Muscle layer of duodenum (tissue), 2 donors: ENCODE data around the gene PSMB11.

Experiments used
- H3K27ac ChIP-seq: one replicate; pipeline ENCODE4 v1.7.0; 2013; ENCODE audit warnings: mild to moderate bottlenecking, low read length
- H3K27me3 ChIP-seq: one replicate; pipeline ENCODE4 v1.7.0; 2013; ENCODE audit warnings: low read depth, mild to moderate bottlenecking, control low read depth, low read length
- H3K36me3 ChIP-seq, 2 donors: one replicate each; pipeline ENCODE4 v1.7.0; 2013; ENCODE audit warnings: low read length in 2 of 2, control low read depth in 1 of 2, mild to moderate bottlenecking in 1 of 2; ENCODE audit not compliant: insufficient read depth in 2 of 2, control insufficient read depth in 1 of 2
- H3K4me1 ChIP-seq, 2 donors: one replicate each; pipeline ENCODE4 v1.7.0; 2013; ENCODE audit warnings: low read length in 2 of 2, mild to moderate bottlenecking in 2 of 2, control low read depth in 1 of 2, moderate library complexity in 1 of 2; ENCODE audit not compliant: insufficient read depth in 2 of 2, control insufficient read depth in 1 of 2
- H3K4me3 ChIP-seq, 2 donors: one replicate each; pipeline ENCODE4 v1.7.0; 2013; ENCODE audit warnings: low read length in 2 of 2, low read depth in 1 of 2, mild to moderate bottlenecking in 1 of 2
- H3K9me3 ChIP-seq, 2 donors: one replicate each; pipeline ENCODE4 v1.7.0; 2013; ENCODE audit warnings: low read length in 2 of 2, control low read depth in 1 of 2, mild to moderate bottlenecking in 1 of 2; ENCODE audit not compliant: control insufficient read depth in 1 of 2
- donor health status: healthy.

PSMB11 gene

DNA sequence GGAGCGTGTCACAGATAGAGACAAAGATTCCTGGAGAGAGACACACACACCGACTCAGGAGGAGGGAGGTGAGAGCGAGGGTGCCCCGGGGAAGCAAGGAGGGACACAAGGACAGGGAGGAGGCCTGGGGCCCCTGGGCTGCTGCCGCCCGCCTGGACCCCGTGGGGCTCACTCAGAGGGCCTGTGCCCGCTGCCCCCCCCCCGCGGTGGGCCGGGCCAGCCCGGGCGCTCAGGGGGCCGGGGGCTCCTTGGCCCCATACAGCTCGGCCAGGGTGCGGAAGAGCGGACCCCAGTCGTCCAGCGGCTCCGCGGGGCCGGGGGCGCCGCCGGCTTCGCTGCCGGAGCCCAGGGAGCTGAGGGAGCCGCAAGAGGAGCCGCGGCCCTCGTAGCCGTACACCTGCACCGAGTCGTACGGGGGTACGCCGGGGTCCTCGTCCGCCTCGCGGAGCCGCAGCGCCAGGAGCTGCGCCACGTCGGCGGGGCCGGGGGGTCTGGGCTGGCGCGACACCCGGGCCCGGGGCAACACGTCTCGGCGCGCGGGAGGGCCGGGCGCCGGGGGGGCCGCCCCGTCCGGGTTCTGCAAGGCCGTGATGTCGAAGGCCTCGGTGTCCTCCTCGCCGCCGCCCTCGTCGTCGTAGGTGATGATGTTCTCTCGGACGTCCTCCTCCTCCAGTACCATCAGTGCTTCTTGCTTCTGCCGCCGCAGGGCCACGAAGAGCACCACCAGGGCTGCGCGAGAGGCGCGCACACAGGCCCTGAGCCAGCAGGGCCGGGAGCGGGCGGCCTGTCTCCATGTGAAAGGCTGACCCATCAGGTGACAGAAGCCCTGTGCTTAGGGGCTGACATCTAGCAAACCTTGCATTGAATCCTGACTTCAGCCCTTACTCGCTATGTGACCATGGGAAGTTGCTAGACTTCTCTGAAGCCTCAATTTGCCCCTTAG, 6.0 kb downstream of the PSMB11 start:
- no peaks in the 10 kb centered on the region for H3K4me1 ChIP-seq
- H3K9me3 ChIP-seq, result no peaks in the 10 kb centered on the region
- no peaks in the 10 kb centered on the region for H3K27me3 ChIP-seq
- no peak overlapping the region for H3K4me3 ChIP-seq
- H3K27ac ChIP-seq, result no peak overlapping the region
- H3K36me3 ChIP-seq, result no peaks in the 10 kb centered on the region

DNA sequence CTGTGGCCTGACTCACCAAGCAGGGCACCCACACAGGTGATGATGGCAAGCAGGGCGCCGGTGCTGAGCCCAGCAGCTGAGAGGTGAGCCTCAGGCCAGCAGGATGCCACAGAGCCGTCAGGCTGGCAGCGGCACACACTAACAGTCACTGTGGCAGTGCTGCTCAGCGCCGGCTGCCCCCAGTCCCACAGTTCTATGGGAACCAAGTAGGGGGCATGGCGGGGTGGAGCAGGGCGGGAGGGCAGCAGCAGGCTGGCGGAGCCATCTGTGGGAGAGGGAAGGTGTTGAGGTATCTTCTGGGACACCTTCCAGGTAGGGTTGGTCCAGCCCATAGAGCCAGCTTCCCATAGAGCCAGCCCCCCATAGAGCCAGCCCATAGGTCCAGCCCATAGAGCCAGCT, 7.0 kb downstream of the PSMB11 start:
- Histone ChIP-seq H3K27me3 (no peaks in the 10 kb centered on the region), H3K36me3 (no peaks in the 10 kb centered on the region), H3K27ac (no peak overlapping the region), H3K4me3 (no peak overlapping the region), H3K4me1 (no peaks in the 10 kb centered on the region), H3K9me3 (no peaks in the 10 kb centered on the region)

DNA sequence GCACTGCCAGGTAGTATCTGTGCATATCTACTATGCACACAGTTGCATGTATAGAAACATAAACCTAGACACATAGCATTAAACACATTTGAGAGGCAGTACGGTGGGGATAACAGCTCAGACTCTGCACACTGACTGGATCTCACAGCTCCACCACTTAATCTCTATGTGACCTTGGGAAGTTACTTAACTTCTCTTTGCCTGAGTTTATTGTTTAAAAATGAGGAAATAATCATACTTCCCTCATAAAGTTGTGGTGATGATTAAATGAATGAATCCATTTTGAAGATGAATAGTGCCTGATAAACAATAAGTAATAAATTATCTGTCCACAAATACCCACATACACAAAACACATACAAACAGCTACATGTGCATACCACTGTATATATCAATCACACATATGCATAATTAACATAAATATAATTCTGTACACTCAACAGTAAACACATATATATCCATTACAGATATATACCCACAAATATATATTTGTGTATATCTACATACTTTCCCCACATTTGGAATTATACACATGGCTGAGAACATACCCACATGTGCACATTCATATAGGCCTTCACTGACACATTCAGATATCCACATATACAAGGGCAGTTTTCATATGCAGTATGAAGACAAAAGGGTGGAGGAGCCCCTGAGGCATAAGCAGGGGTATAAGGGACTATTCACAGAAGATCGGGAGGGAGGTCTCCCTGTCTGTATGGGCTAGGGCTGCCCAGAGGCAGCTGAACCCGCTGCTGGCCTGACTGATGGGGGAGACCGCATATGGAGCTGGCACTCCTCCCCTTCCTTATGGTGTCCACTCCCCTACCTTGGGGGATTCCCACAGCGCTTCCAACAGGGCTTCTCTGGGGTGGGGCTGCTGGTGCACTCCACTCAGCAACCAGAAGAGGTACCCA, 9.4 kb downstream of the PSMB11 start:
- Histone ChIP-seq H3K4me3 (no peak overlapping the region), H3K9me3 (no peaks in the 10 kb centered on the region), H3K27me3 (no peaks in the 10 kb centered on the region), H3K4me1 (peaks cover 4 to 11% of the 10 kb centered on the region in 2 donors), H3K36me3 (no peaks in the 10 kb centered on the region), H3K27ac (no peak overlapping the region)

DNA sequence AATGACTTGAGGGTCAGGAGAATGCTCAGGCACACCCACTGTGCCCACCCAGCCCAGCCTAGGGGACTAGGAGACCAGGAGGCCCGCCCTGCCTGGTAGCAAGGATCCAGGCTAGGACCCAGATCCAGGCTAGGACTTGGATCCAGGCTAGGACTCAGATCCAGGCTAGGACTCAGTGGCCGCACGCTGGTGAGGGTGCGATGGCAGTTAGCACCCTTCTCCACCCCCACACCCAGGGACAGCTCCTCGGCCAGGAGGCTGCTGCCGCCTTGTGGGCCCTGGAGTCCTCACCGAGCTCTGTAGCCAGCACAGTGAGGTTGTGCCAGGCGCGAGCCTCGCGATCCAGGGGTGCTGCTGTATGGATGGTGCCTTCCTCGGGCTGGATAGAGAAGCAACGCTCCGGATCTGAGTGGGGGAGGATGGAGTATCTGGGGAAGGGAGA, 10.2 kb downstream of the PSMB11 start:
- no peak overlapping the region for H3K4me3 ChIP-seq
- H3K9me3 ChIP-seq, result no peaks in the 10 kb centered on the region
- H3K27ac ChIP-seq, result no peak overlapping the region
- H3K4me1 ChIP-seq, result peaks cover 9 to 19% of the 10 kb centered on the region in 2 donors
- no peaks in the 10 kb centered on the region for H3K27me3 ChIP-seq
- H3K36me3 ChIP-seq, result no peaks in the 10 kb centered on the region

DNA sequence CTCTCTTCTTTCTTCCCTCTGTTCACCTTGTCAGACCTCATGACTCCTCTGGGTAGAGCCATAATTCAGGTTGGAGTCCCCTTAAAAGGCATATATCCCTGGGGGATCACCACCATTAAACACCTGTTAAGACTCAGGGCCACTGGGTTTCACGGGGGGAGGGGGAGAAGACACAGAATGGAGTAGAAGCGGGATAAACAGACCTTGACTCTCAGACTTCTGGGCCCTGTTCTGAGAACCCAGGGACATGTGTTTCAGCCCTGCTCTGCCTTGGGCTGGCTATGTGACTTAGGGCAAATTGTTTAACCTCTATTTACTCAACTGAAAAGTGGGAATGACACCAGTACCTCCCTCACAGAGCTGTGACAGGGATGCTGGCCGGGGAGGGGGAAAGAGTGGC, 10.7 kb downstream of the PSMB11 start:
- H3K9me3 ChIP-seq, result no peaks in the 10 kb centered on the region
- H3K27ac ChIP-seq, result no peak overlapping the region
- H3K4me1 ChIP-seq, result peaks cover 9 to 20% of the 10 kb centered on the region in 2 donors
- H3K36me3 ChIP-seq, result no peaks in the 10 kb centered on the region
- H3K27me3 ChIP-seq, result no peaks in the 10 kb centered on the region
- H3K4me3 ChIP-seq, result no peak overlapping the region

DNA sequence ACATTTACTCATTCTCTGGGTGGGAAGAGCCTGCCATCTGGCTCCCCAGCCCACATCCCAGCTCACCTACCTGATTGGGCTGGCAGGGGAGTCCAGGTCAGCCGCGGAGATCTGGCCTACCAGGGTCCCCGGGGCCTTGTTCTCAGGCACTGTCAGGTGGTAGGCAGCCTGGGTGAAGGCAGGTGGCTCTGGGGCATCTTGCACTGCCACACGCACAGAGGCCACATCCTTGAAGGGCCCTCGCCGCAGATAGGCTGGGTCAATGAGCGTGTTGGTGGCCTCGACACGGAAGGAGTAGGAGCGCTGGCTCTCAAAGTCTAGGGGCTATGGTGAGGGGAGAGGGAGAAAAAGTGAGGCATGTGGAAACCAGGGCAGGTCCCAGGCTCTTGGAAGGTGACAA, 11.4 kb downstream of the PSMB11 start:
- H3K4me3 ChIP-seq, result no peak overlapping the region
- H3K36me3 ChIP-seq, result no peaks in the 10 kb centered on the region
- H3K4me1 ChIP-seq, result peaks cover 9 to 23% of the 10 kb centered on the region in 2 donors
- H3K27me3 ChIP-seq, result no peaks in the 10 kb centered on the region
- H3K27ac ChIP-seq, result no peak overlapping the region
- no peaks in the 10 kb centered on the region for H3K9me3 ChIP-seq

DNA sequence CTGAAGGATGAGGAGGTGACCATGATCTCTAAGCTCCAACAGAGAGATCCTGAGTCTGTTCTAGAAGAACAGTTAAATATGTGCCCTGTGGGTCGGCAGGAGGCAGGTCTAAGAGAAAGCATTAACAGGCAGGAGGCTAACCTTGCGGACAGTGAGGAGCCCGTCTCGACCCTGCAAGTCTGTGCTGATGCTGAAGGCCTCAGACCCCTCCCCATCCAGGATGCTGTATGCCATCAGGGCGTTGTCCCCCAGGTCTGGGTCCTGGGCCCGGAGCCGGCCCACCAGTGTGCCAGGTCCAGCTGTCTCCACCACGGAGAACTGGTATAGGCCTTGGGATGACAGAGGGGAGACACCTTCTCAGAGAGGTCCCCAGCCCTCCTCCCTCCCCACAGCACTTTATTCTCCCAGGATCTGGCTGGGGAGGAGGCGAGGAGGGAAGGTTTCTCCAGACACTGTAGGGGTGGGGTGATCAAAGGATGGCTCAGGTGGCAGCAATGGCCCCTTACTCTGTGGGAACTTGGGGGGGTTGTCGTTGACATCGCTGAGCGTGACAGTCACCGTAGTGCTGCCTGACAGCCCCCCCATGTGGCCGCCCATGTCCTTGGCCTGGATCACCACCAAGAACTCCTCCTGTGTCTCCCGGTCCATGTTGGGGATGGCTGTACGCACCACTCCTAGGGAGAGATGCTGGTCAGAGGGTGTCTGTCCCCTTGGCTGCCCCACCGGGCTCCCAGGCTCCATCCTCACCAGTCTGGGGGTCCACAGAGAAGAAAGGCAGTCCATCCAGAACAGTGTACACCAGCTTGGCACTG, 12.2 kb downstream of the PSMB11 start:
- Histone ChIP-seq H3K4me3 (no peak overlapping the region), H3K9me3 (no peaks in the 10 kb centered on the region), H3K4me1 (peaks cover 9 to 23% of the 10 kb centered on the region in 2 donors), H3K36me3 (peaks cover 6% of the 10 kb centered on the region in 2 donors), H3K27me3 (no peaks in the 10 kb centered on the region), H3K27ac (no peak overlapping the region)

DNA sequence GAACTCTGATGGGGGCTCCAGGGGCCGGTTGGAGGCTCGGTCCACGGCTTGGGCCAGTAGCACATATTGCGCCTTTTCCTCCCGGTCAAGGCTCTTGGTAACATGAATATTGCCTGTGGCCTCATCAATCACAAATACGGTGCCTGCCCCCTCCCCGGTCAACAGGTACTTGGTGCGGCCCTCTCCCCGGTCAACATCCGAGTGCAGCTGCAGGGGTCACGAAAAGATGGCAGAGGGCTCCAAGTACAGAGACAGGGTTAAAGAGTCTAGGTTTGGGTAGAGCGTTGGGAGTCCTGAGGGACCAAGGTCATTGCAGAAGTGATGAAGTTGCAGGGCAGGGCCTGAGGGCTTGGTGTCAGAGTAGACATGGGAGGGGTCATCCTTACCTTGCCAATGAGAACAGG, 13.1 kb downstream of the PSMB11 start:
- Histone ChIP-seq H3K27me3 (no peaks in the 10 kb centered on the region), H3K4me3 (no peak overlapping the region), H3K9me3 (no peaks in the 10 kb centered on the region), H3K4me1 (peaks cover 9 to 23% of the 10 kb centered on the region in 2 donors), H3K36me3 (peaks cover 12 to 14% of the 10 kb centered on the region in 2 donors), H3K27ac (no peak overlapping the region)

DNA sequence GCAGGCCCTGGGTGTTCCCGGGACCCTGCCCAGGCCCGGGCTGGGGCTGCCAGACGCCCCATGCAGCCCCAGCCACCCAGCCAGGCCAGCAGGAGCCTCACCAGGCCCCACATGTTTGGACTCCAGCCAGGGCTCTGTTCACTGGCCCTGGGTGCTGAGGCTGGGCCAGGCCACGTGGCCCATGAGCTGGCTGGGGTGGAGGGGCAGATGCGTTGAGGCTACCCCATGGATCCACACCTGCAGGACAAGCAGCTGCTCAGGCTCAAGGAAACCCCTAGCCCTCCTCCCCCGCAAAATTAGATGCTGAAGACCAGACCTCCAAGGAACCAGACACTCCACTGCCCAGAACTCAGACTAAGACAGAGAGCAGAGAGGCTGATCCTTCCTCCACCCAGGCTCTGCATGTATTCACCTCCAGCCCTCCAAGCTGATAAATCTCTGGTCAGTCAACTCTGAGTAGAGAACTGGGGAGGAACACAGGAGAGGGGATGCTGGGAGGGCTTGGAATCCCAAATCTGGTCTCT, 13.7 kb downstream of the PSMB11 start:
- Histone ChIP-seq H3K27ac (no peak overlapping the region), H3K9me3 (no peaks in the 10 kb centered on the region), H3K27me3 (no peaks in the 10 kb centered on the region), H3K36me3 (peaks cover 17 to 20% of the 10 kb centered on the region in 2 donors), H3K4me1 (peaks cover 9 to 23% of the 10 kb centered on the region in 2 donors), H3K4me3 (no peak overlapping the region)

DNA sequence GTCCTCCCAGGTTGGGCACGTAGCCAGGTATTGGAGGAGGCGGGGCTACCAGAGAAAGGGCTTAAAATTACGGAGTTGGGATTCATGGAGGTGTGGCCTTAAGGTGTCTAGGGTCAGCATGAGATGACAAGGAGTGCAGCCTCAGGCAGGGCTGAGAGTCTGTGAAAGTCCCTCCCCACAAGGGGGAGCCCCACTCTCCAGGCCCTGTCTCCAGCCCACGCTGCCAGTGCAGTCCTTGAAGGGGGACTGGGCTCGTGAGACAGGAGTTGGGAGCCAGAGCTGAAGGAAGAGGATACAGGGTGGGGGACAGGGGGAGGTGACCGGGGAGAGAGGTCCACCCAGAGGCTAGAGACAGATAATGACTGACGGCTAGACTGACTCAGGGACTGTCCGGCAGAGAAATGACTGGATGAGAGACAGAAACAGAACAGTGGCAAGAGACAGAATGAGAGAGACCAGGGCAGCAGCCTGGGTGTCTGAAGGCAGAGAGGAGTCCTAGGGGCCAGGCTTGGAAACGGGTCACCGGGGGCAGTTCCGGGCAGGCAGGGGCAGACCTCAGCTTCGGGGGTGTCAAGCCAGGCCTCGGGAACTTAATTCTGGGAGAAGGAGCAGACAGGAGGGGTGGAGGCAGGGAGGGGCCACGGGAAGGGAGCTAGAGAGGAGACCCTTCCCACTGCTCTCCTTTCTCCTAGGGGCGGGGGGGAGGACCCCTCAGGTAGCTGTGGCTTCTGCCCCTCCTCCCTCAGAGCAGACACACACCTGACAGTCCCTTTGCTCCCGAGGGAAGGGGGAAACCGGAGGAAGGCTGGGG, 14.3 kb downstream of the PSMB11 start:
- Histone ChIP-seq H3K27me3 (no peaks in the 10 kb centered on the region), H3K4me1 (peaks cover 9 to 23% of the 10 kb centered on the region in 2 donors), H3K4me3 (peak overlapping the region; percentile 52 to 81), H3K9me3 (no peaks in the 10 kb centered on the region), H3K36me3 (peaks cover 22 to 26% of the 10 kb centered on the region in 2 donors), H3K27ac (no peak overlapping the region)
